ENCODE results near the gene SLC38A10.

GRCh38 chr17:81306898-81307510 lies 11.9 kb upstream of the SLC38A10 start:
- TF ChIP-seq CTCF (optimal IDR thresholded peaks at IDR 0.05 in 1 of 3, IDR thresholded peaks at IDR 0.05 in 1 of 3, conservative IDR thresholded peaks at IDR 0.05 in 1 of 3; ENCODE audit: extremely low read depth in 1 of 3, insufficient read depth in 2 of 3, low read length in 3 of 3) (no peak), EZH2 (IDR thresholded peaks at IDR 0.05; ENCODE audit: low read length) (no peak)
